ENCODE measurements around the gene FAM83C. TPM values are rescaled to one million over a fixed set of nuclear protein-coding genes. Genes with fewer than 3 reads are reported as not detected.

The FAM83C gene
- total RNA-seq, 6 experiments from 2014 or later, result not detected

GRCh38 chr20:35295058-35295457, 2.8 kb upstream of the FAM83C start:
- no peak overlapping the region for H3K4me3 Mint-ChIP-seq
- H3K36me3 Mint-ChIP-seq (ENCODE audit: low read depth), result no peaks in the 10 kb centered on the region
- H3K4me1 Mint-ChIP-seq (ENCODE audit: low read depth), result peaks cover 7% of the 10 kb centered on the region
- no peaks in the 10 kb centered on the region for H3K9me3 Mint-ChIP-seq
- peaks cover 14% of the 10 kb centered on the region for H3K27me3 Mint-ChIP-seq (ENCODE audit: insufficient read depth)
- no peak overlapping the region for H3K27ac Mint-ChIP-seq
- DNase-seq, result no peak
- TF ChIP-seq CTCF (IDR thresholded peaks at IDR 0.05), result no peak

DNA sequence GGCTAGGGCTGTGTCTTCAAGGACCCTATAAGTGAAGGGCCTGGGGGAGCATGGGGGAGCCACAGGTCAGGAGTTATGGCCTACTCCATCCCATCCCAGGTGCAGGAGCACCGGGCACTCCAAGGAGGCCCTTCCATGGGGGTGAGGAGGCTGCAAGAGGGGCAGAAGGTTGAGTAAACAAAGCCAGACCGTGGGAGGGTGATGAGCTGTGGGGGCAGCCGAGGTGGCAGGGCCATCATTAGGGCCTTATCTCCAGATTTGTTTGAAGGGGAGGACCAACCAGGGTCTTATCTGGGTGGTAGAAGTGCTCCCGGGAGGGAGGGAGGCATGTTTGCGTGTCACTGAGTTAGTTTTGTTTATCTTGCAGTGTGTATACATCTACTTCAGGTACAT, 2.1 kb upstream of the FAM83C start:
- Mint-ChIP-seq H3K27ac (no peak overlapping the region), H3K4me3 (no peak overlapping the region), H3K4me1 (ENCODE audit: low read depth) (peaks cover 7% of the 10 kb centered on the region), H3K9me3 (no peaks in the 10 kb centered on the region), H3K27me3 (ENCODE audit: insufficient read depth) (peaks cover 14% of the 10 kb centered on the region), H3K36me3 (ENCODE audit: low read depth) (no peaks in the 10 kb centered on the region)
- DNase-seq, result no peak
- no peak for TF ChIP-seq CTCF (IDR thresholded peaks at IDR 0.05)

DNA sequence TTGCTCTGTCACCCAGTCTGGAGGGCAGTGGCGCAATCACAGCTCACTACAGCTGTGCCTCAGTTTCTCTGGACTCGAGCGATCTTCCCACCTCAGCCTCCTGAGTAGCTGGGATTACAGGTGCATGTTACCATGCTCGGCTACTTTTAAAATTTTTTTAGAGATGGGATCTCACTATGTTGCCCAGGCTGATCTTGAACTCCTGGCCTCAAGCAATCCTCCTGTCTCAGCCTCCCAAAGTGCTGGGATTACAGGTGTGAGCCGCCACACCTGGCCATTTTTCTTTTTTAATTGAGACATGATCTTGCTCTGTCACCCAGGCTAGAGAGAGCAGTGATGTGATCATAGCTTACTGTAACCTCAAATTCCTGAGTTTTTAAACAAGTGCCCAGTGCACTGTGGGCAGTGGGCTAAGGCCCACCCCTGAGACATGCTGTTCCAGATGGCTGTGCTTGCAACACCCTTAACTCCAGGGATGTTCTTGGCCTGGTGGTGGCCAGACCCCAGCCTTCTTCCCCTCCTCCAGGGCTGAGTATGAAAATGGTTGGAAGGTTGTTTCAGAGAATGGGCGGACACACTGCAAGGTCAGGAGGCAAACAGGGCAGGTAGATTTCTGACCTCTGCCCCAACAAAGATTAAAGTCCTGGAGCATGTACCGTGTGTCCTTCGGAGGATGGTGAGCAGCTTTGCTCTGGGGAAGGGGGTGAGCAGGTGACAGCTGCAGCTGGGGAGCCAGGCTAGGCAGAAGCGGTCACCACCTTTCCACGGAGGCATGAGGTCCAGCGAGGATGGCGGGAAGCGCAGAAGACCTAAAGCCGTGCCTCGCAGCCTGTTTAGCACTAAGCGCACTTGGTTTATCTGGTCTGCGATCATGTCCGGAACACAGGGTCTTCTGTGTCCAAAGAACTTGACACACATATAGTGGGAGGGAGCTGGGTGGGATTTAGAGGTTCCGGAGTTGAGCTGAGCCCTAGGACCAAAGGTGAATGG, 1.4 kb upstream of the FAM83C start:
- TF ChIP-seq CTCF (IDR thresholded peaks at IDR 0.05), result no peak
- DNase-seq, result no peak
- Mint-ChIP-seq H3K36me3 (ENCODE audit: low read depth) (no peaks in the 10 kb centered on the region), H3K4me1 (ENCODE audit: low read depth) (peaks cover 7% of the 10 kb centered on the region), H3K27me3 (ENCODE audit: insufficient read depth) (peaks cover 14% of the 10 kb centered on the region), H3K9me3 (no peaks in the 10 kb centered on the region), H3K4me3 (no peak overlapping the region), H3K27ac (no peak overlapping the region)

- H3K9me3 Mint-ChIP-seq, result no peaks in the 10 kb centered on the region
- TF ChIP-seq CTCF (IDR thresholded peaks at IDR 0.05), result no peak
- no peak overlapping the region for H3K27ac Mint-ChIP-seq
- peaks cover 7% of the 10 kb centered on the region for H3K4me1 Mint-ChIP-seq (ENCODE audit: low read depth)
- no peaks in the 10 kb centered on the region for H3K36me3 Mint-ChIP-seq (ENCODE audit: low read depth)
- DNase-seq, result no peak
- H3K27me3 Mint-ChIP-seq (ENCODE audit: insufficient read depth), result peaks cover 14% of the 10 kb centered on the region
- no peak overlapping the region for H3K4me3 Mint-ChIP-seq
Measured at GRCh38 chr20:35292504-35293285, 470 bp upstream of the FAM83C start.

DNA sequence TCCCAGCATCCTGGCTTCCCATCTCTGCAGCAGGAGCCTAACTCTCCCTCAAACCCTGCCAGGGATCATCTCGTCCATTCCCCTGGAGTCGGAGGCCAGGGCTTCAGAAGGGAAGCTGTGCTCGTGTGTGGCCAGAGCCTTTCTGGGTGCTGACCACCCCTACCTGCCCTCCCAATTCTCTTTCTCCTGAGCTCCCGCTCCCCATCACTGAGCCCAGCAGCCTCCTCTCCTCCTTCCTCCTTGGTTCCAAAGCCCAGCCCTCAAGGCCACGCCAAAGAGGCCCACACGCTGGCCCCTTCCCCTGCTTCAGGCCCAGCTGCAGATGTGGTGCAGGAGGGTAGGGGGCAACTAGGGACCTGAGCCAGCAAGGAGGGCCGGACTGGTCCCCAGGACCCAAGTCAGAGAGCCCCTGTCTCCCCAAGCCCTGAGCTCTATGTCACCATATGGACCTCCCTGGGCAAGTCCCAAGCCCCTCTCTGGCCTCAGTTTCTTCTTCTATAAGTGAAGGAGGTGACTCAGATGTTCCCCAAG, 1.3 kb downstream of the FAM83C start:
- Mint-ChIP-seq H3K4me3 (no peak overlapping the region), H3K27me3 (ENCODE audit: insufficient read depth) (peaks cover 12% of the 10 kb centered on the region), H3K27ac (no peak overlapping the region), H3K36me3 (ENCODE audit: low read depth) (peaks cover 2% of the 10 kb centered on the region; the same call in 1 of the 2 replicates), H3K9me3 (no peaks in the 10 kb centered on the region), H3K4me1 (ENCODE audit: low read depth) (peaks cover 3% of the 10 kb centered on the region)
- DNase-seq, result no peak
- no peak for TF ChIP-seq CTCF (IDR thresholded peaks at IDR 0.05)

Data from HFFc6 (cell line).